Measurements from ENCODE around the gene WIPF2.

Gene WIPF2

GRCh38 chr17:40309949-40310510, 90.9 kb downstream of the WIPF2 start:
- Histone ChIP-seq H3K9ac (ENCODE audit: low read length in 2 of 2) (peak overlapping the region in 1 of 2 donors; percentile 63), H3K4me3 (ENCODE audit: low read length in 2 of 2) (peak overlapping the region; percentile 82 to 83), H3K27ac (ENCODE audit: low read length) (peak overlapping the region; percentile 70), H3K36me3 (ENCODE audit: control insufficient read depth in 2 of 2, insufficient read depth in 2 of 2, low read length in 2 of 2) (no peaks in the 10 kb centered on the region), H3K9me3 (ENCODE audit: control insufficient read depth in 2 of 2, low read length in 2 of 2) (no peaks in the 10 kb centered on the region), H3K27me3 (ENCODE audit: control insufficient read depth in 1 of 2, insufficient read depth in 2 of 2, low read length in 2 of 2) (no peaks in the 10 kb centered on the region), H3K4me1 (ENCODE audit: control insufficient read depth, insufficient read depth, low read length) (peaks cover 78% of the 10 kb centered on the region)

GRCh38 chr17:40310882-40311391, 91.8 kb downstream of the WIPF2 start:
- Histone ChIP-seq H3K4me1 (ENCODE audit: control insufficient read depth, insufficient read depth, low read length) (peaks cover 85% of the 10 kb centered on the region), H3K4me3 (ENCODE audit: low read length in 2 of 2) (peak overlapping the region; percentile 22 to 34), H3K27me3 (ENCODE audit: control insufficient read depth in 1 of 2, insufficient read depth in 2 of 2, low read length in 2 of 2) (no peaks in the 10 kb centered on the region), H3K9me3 (ENCODE audit: control insufficient read depth in 2 of 2, low read length in 2 of 2) (no peaks in the 10 kb centered on the region), H3K27ac (ENCODE audit: low read length) (peak overlapping the region; percentile 70), H3K36me3 (ENCODE audit: control insufficient read depth in 2 of 2, insufficient read depth in 2 of 2, low read length in 2 of 2) (no peaks in the 10 kb centered on the region), H3K9ac (ENCODE audit: low read length in 2 of 2) (peak overlapping the region; percentile 42 to 57)

GRCh38 chr17:40311575-40311974, 92.5 kb downstream of the WIPF2 start:
- Histone ChIP-seq H3K9ac (ENCODE audit: low read length in 2 of 2) (peak overlapping the region; percentile 42 to 57), H3K36me3 (ENCODE audit: control insufficient read depth in 2 of 2, insufficient read depth in 2 of 2, low read length in 2 of 2) (no peaks in the 10 kb centered on the region), H3K4me3 (ENCODE audit: low read length in 2 of 2) (peak overlapping the region; percentile 22 to 34), H3K4me1 (ENCODE audit: control insufficient read depth, insufficient read depth, low read length) (peaks cover 92% of the 10 kb centered on the region), H3K27ac (ENCODE audit: low read length) (peak overlapping the region; percentile 70), H3K27me3 (ENCODE audit: control insufficient read depth in 1 of 2, insufficient read depth in 2 of 2, low read length in 2 of 2) (no peaks in the 10 kb centered on the region), H3K9me3 (ENCODE audit: control insufficient read depth in 2 of 2, low read length in 2 of 2) (no peaks in the 10 kb centered on the region)

DNA sequence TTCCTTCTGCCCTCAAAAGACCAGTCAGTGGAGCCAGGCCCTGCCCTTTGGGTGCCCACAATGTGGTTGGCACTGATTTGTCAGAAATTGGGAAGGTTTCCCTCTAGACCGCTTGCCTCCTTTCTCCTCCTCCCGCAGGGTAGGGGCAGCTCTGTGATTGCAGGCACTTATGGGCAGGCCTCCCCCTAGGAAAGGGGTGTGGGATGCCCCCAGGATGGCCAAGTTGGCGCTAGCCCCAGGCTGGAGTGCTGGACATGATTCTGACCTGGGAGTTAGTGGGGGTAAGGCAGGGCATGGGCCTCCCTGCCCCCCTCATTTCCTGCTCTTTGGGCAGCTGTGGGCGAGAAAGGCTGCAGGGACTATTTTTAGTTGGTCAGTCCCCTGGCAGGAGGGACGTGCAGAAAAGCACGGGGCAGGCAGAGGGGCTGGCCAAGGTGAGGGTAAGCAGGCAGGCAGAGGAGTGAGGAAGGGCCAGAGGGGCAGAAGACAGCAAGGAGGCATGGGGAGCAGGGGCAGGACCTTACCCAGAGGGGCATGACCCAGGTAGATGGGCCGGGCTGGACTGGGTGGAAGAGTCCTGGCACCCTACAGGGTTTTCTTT, 93.1 kb downstream of the WIPF2 start:
- H3K4me1 ChIP-seq (ENCODE audit: control insufficient read depth, insufficient read depth, low read length), result peaks cover 94% of the 10 kb centered on the region
- peak overlapping the region; percentile 70 for H3K27ac ChIP-seq (ENCODE audit: low read length)
- H3K9me3 ChIP-seq (ENCODE audit: control insufficient read depth in 2 of 2, low read length in 2 of 2), result no peaks in the 10 kb centered on the region
- no peaks in the 10 kb centered on the region for H3K27me3 ChIP-seq (ENCODE audit: control insufficient read depth in 1 of 2, insufficient read depth in 2 of 2, low read length in 2 of 2)
- peak overlapping the region in 1 of 2 donors; percentile 35 for H3K4me3 ChIP-seq (ENCODE audit: low read length in 2 of 2)
- H3K36me3 ChIP-seq (ENCODE audit: control insufficient read depth in 2 of 2, insufficient read depth in 2 of 2, low read length in 2 of 2), result no peaks in the 10 kb centered on the region
- H3K9ac ChIP-seq (ENCODE audit: low read length in 2 of 2), result peak overlapping the region; percentile 36 to 57

DNA sequence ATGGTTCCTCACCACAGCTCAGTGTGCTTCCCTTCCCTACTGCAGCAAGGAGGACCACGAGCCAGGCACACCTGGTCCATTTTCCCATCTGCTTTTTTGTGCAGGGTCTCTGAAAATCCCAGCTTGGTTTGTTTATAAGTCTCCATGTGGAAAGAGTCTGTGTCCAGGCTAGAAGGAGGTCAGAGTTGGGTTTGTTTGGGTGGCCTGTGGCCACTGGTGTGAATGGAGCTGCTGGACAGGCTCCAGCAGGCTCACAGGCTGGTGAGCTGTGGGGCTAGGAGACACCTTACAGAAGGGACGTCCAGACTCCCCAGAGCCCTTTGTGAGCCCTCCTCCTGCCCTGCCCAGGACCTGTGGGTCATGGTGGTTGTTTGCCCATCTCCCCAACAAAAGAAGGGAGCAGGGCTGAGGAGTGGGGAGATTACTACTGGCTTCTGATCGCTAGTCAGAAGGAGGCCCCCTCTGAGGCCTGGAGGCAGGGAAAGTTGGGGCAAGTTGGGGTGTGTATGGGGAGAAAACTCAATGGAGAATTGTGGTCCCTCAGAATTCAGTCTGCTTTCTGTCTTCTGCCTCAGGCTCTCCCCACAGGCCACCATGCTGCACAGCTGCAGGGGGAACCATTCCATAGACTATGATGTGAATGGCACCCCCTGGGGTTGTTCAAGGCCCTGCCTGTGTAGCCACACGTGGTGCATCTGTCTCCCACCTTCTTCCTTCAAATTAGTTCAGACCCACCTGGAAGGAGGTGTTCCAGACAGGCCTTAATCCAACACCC, 94.0 kb downstream of the WIPF2 start:
- H3K9me3 ChIP-seq (ENCODE audit: control insufficient read depth in 2 of 2, low read length in 2 of 2), result no peaks in the 10 kb centered on the region
- H3K4me3 ChIP-seq (ENCODE audit: low read length in 2 of 2), result peak overlapping the region in 1 of 2 donors; percentile 35
- peak overlapping the region; percentile 70 for H3K27ac ChIP-seq (ENCODE audit: low read length)
- H3K9ac ChIP-seq (ENCODE audit: low read length in 2 of 2), result no peak overlapping the region
- no peaks in the 10 kb centered on the region for H3K36me3 ChIP-seq (ENCODE audit: control insufficient read depth in 2 of 2, insufficient read depth in 2 of 2, low read length in 2 of 2)
- H3K27me3 ChIP-seq (ENCODE audit: control insufficient read depth in 1 of 2, insufficient read depth in 2 of 2, low read length in 2 of 2), result no peaks in the 10 kb centered on the region
- peaks cover 93% of the 10 kb centered on the region for H3K4me1 ChIP-seq (ENCODE audit: control insufficient read depth, insufficient read depth, low read length)

DNA sequence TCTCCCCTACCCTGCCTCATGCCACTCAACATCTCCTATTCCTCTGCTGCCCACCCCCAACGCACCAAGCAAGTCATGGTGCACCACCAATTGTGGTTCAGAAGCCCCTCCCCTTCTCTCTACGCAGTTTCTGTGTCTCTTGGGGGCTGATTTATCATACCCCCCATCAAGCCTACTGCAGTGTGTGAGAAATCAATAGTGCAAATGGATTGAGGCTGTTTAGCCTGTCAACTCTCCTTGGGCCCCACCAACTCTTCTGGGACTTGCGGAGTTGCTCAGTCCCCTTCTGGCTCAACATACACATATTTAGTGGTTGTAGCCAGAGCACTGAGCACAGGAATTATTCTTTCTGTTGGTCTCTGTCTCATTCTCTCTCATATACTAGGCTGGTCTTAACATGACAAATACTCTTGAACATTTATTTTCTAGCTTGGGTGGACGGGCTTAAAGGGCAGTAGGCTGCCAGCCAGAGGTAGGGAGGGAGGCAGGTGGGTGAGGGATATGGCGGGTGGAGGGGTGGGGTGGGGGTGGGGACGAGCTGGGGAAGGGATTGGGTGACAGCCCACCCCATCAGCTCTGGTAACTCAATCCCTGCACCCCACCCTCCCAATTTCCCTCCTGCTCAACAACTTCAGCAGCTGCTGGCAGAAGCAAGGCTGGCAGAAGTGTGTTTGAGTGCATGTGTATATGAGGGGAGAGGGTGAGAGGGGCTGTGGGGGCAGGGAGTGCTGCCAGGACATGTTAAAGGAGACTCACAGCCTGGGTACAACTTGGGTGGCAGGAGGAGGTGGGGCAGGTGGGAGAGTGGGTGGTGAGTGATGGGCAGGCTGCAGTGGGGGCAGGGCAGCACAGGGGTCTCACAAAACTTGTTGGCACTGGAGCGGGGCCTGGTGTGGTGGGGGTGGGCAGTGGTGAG, 94.8 kb downstream of the WIPF2 start:
- no peaks in the 10 kb centered on the region for H3K36me3 ChIP-seq (ENCODE audit: control insufficient read depth in 2 of 2, insufficient read depth in 2 of 2, low read length in 2 of 2)
- no peak overlapping the region for H3K4me3 ChIP-seq (ENCODE audit: low read length in 2 of 2)
- no peaks in the 10 kb centered on the region for H3K9me3 ChIP-seq (ENCODE audit: control insufficient read depth in 2 of 2, low read length in 2 of 2)
- peaks cover 93% of the 10 kb centered on the region for H3K4me1 ChIP-seq (ENCODE audit: control insufficient read depth, insufficient read depth, low read length)
- H3K27me3 ChIP-seq (ENCODE audit: control insufficient read depth in 1 of 2, insufficient read depth in 2 of 2, low read length in 2 of 2), result no peaks in the 10 kb centered on the region
- H3K9ac ChIP-seq (ENCODE audit: low read length in 2 of 2), result no peak overlapping the region
- peak overlapping the region; percentile 70 for H3K27ac ChIP-seq (ENCODE audit: low read length)

DNA sequence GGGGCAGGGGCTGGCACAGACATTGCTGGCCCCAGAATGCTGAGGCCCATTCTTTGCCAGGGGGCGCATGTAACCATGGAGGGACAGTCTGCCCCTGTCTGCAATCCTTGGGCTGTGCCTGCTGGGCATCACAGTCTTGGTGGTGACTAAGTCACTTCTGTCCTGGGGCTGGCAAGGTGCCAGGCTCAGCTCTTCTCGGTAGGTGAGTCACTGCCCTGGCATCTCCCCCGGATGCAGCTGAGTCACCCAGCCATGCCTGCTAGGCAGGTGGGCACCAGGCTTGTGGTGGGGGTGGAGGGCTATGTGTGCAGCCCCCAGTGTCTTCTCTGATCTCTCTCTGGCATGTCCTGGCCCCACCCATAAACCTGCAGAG, 95.5 kb downstream of the WIPF2 start:
- H3K9me3 ChIP-seq (ENCODE audit: control insufficient read depth in 2 of 2, low read length in 2 of 2), result no peaks in the 10 kb centered on the region
- H3K4me1 ChIP-seq (ENCODE audit: control insufficient read depth, insufficient read depth, low read length), result peaks cover 93% of the 10 kb centered on the region
- no peak overlapping the region for H3K9ac ChIP-seq (ENCODE audit: low read length in 2 of 2)
- no peak overlapping the region for H3K4me3 ChIP-seq (ENCODE audit: low read length in 2 of 2)
- no peaks in the 10 kb centered on the region for H3K36me3 ChIP-seq (ENCODE audit: control insufficient read depth in 2 of 2, insufficient read depth in 2 of 2, low read length in 2 of 2)
- H3K27ac ChIP-seq (ENCODE audit: low read length), result peak overlapping the region; percentile 66
- no peaks in the 10 kb centered on the region for H3K27me3 ChIP-seq (ENCODE audit: control insufficient read depth in 1 of 2, insufficient read depth in 2 of 2, low read length in 2 of 2)

DNA sequence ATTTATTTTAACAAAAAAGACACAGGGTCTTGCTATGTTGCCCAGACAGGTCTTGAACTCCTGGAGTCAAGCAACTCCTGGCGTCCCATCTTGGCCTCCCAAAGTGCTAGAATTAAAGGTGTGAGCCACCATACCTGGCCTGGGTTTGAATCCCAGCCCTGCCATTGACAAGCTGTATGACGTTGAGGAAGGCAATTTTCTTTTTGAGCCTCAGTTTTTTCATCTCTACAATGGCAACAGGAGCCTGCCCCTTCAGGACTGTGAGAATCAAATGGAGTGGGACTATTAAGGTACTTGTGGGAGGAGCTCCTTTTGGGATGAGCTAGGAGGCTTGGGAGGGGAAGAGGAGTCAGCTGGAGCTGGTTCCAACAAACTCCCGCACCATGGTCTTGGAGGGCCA, 96.1 kb downstream of the WIPF2 start:
- H3K27me3 ChIP-seq (ENCODE audit: control insufficient read depth in 1 of 2, insufficient read depth in 2 of 2, low read length in 2 of 2), result no peaks in the 10 kb centered on the region
- H3K9me3 ChIP-seq (ENCODE audit: control insufficient read depth in 2 of 2, low read length in 2 of 2), result no peaks in the 10 kb centered on the region
- no peaks in the 10 kb centered on the region for H3K36me3 ChIP-seq (ENCODE audit: control insufficient read depth in 2 of 2, insufficient read depth in 2 of 2, low read length in 2 of 2)
- H3K4me1 ChIP-seq (ENCODE audit: control insufficient read depth, insufficient read depth, low read length), result peaks cover 92% of the 10 kb centered on the region
- H3K27ac ChIP-seq (ENCODE audit: low read length), result peak overlapping the region; percentile 84
- peak overlapping the region in 1 of 2 donors; percentile 38 for H3K4me3 ChIP-seq (ENCODE audit: low read length in 2 of 2)
- peak overlapping the region in 1 of 2 donors; percentile 6 for H3K9ac ChIP-seq (ENCODE audit: low read length in 2 of 2)

GRCh38 chr17:40315678-40316570, 96.8 kb downstream of the WIPF2 start:
- Histone ChIP-seq H3K27ac (ENCODE audit: low read length) (peak overlapping the region; percentile 84), H3K4me1 (ENCODE audit: control insufficient read depth, insufficient read depth, low read length) (peaks cover 92% of the 10 kb centered on the region), H3K4me3 (ENCODE audit: low read length in 2 of 2) (peak overlapping the region; percentile 3 to 85), H3K9me3 (ENCODE audit: control insufficient read depth in 2 of 2, low read length in 2 of 2) (no peaks in the 10 kb centered on the region), H3K9ac (ENCODE audit: low read length in 2 of 2) (peak overlapping the region; percentile 62 to 75), H3K27me3 (ENCODE audit: control insufficient read depth in 1 of 2, insufficient read depth in 2 of 2, low read length in 2 of 2) (no peaks in the 10 kb centered on the region), H3K36me3 (ENCODE audit: control insufficient read depth in 2 of 2, insufficient read depth in 2 of 2, low read length in 2 of 2) (no peaks in the 10 kb centered on the region)

Data from stomach smooth muscle (tissue), 2 donors.